OCI-LY1 (cell line): Measurements from ENCODE around the gene GNG12.
"Not testable (repeated sequence)": the region's sequence is repeated elsewhere in the genome, so short reads cannot be mapped to it uniquely, and the experiment has no call there.

Source experiments
- H2AFZ ChIP-seq: fragments of 200-600 bp; sonication (generic), shearing (Covaris generic); 2 replicates; pipeline ENCODE4 v1.6.0; 2014; ENCODE audit warnings: antibody characterized with exemption, mild to moderate bottlenecking, low read length
- H3F3A ChIP-seq: fragments of 200-600 bp; sonication (generic), shearing (Covaris generic); 2 replicates; pipeline ENCODE4 v1.6.0; 2014; ENCODE audit warnings: mild to moderate bottlenecking, antibody characterized with exemption, low read length, moderate library complexity; ENCODE audit not compliant: insufficient read depth
- H3K27ac ChIP-seq: fragments of 200-600 bp; sonication (generic); 2 replicates; pipeline ENCODE4 v1.5.1; 2014; ENCODE audit warnings: low read length, mixed run types, mild to moderate bottlenecking, low read depth; ENCODE audit not compliant: poor library complexity, severe bottlenecking
- H3K27me3 ChIP-seq: fragments of 200-600 bp; sonication (generic); 2 replicates; pipeline ENCODE4 v1.6.0; 2014; ENCODE audit warnings: antibody characterized with exemption, mild to moderate bottlenecking, low read length, moderate library complexity; ENCODE audit not compliant: insufficient read depth
- H3K36me3 ChIP-seq: fragments of 200-600 bp; sonication (generic); 2 replicates; pipeline ENCODE4 v1.6.1; 2014; ENCODE audit warnings: mild to moderate bottlenecking, antibody characterized with exemption, low read length, moderate library complexity, mixed read lengths; ENCODE audit not compliant: insufficient read depth
- H3K4me1 ChIP-seq: fragments of 200-600 bp; sonication (generic); 2 replicates; pipeline ENCODE4 v1.5.1; 2014; ENCODE audit warnings: mild to moderate bottlenecking, low read length, moderate library complexity; ENCODE audit not compliant: insufficient read depth, severe bottlenecking
- H3K4me2 ChIP-seq: fragments of 200-600 bp; sonication (generic), shearing (Covaris generic); 2 replicates; pipeline ENCODE4 v1.6.1; 2014; ENCODE audit warnings: low read length
- H3K4me3 ChIP-seq: fragments of 200-600 bp; sonication (generic); 2 replicates; pipeline ENCODE4 v1.5.1; 2014; ENCODE audit warnings: low read length, low read depth, mild to moderate bottlenecking, mixed read lengths; ENCODE audit not compliant: poor library complexity, severe bottlenecking
- H3K79me2 ChIP-seq: fragments of 200-600 bp; shearing (Covaris generic); 2 replicates; pipeline ENCODE4 v1.6.1; 2016; ENCODE audit warnings: mixed run types, low read length, mixed read lengths; ENCODE audit not compliant: insufficient read depth
- H3K9ac ChIP-seq: fragments of 200-600 bp; sonication (generic), shearing (Covaris generic); 2 replicates; pipeline ENCODE4 v1.6.1; 2014; ENCODE audit warnings: mild to moderate bottlenecking, low read length, mixed read lengths
- H3K9me2 ChIP-seq: fragments of 200-600 bp; sonication (generic), shearing (Covaris generic); 2 replicates; pipeline ENCODE4 v1.6.1; 2014; ENCODE audit warnings: low read depth, mild to moderate bottlenecking, low read length, mixed read lengths
- H3K9me3 ChIP-seq: fragments of 200-600 bp; shearing (Covaris generic); 2 replicates; pipeline ENCODE4 v1.6.1; 2014; ENCODE audit warnings: low read length, mixed read lengths
- H4K20me1 ChIP-seq: fragments of 200-600 bp; sonication (generic), shearing (Covaris generic); 2 replicates; pipeline ENCODE4 v1.6.0; 2016; ENCODE audit warnings: mild to moderate bottlenecking, low read length; ENCODE audit not compliant: insufficient read depth
- EZH2 ChIP-seq: fragments of 200-600 bp; sonication (generic), shearing (Covaris generic); IDR thresholded peaks from 2 replicates; pipeline ENCODE4 v1.8.0; 2017; ENCODE audit warnings: borderline replicate concordance, mixed run types, mild to moderate bottlenecking, antibody characterized with exemption, low read length, moderate library complexity, mixed read lengths
- TF ChIP-seq, protein P1 (sequence below): fragments of 200-600 bp; sonication (generic), shearing (Covaris generic); IDR thresholded peaks from 2 replicates; pipeline ENCODE4 v1.5.1; 2017; ENCODE audit warnings: mild to moderate bottlenecking, antibody characterized with exemption, low read length, moderate library complexity, mixed read lengths

The GNG12 gene

DNA sequence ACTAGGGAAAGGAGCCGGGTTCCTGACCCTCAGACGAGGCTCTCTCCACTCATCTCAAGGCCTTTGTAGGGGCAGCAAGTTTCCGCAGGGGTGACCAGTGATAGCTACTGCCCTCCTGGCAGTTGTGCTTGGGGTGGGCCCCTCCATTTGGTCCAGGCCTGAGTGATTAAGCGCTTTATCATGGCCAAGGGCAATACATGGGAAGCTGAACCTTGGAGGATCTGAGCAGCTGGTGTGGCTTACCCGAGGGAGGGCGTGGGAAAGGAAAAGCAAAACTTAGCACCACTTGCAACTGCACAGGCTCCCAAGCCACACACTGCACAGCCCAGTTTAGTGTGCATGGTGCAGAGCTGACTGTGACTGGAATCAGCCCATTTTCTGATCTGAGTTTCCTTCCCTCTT, 100.5 kb downstream of the GNG12 start:
- no peaks in the 10 kb centered on the region for H3K27me3 ChIP-seq
- no peak for TF ChIP-seq EZH2
- TF ChIP-seq, protein P1, sequence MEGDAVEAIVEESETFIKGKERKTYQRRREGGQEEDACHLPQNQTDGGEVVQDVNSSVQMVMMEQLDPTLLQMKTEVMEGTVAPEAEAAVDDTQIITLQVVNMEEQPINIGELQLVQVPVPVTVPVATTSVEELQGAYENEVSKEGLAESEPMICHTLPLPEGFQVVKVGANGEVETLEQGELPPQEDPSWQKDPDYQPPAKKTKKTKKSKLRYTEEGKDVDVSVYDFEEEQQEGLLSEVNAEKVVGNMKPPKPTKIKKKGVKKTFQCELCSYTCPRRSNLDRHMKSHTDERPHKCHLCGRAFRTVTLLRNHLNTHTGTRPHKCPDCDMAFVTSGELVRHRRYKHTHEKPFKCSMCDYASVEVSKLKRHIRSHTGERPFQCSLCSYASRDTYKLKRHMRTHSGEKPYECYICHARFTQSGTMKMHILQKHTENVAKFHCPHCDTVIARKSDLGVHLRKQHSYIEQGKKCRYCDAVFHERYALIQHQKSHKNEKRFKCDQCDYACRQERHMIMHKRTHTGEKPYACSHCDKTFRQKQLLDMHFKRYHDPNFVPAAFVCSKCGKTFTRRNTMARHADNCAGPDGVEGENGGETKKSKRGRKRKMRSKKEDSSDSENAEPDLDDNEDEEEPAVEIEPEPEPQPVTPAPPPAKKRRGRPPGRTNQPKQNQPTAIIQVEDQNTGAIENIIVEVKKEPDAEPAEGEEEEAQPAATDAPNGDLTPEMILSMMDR = no peak
- no peaks in the 10 kb centered on the region for H3K9me2 ChIP-seq
- peaks cover 86% of the 10 kb centered on the region for H3K4me1 ChIP-seq
- H3K79me2 ChIP-seq = no peaks in the 10 kb centered on the region
- H3F3A ChIP-seq = no peaks in the 10 kb centered on the region
- peak overlapping the region; percentile 8; the same call in 1 of the 2 replicates for H3K4me2 ChIP-seq
- H3K9ac ChIP-seq = peak overlapping the region; percentile 24; the same call in 1 of the 2 replicates
- H3K9me3 ChIP-seq = no peaks in the 10 kb centered on the region
- no peak overlapping the region for H3K4me3 ChIP-seq
- H4K20me1 ChIP-seq = no peaks in the 10 kb centered on the region
- no peaks in the 10 kb centered on the region for H3K36me3 ChIP-seq
- H2AFZ ChIP-seq = no peak overlapping the region
- H3K27ac ChIP-seq = peak overlapping the region; percentile 98

DNA sequence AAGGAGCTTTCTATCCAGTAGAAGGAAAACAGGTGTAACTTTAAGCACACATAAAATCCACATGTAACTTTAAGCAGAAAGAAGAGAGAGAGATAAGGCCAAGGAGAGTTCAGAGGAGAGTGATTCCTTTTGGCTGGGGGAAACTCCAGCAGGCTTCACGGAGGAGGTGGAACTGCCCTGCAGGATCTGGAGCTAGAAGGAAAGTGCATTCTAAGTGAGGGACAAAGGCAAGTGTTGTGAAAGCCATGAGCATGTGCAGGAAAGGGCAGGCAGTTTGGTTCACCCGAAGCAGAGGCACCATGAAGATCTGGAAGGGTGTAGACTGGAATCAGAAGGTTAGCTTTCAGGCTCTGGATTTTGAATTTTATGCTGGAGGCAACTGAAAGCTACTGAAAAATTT, 101.9 kb downstream of the GNG12 start:
- Histone ChIP-seq H3F3A (no peaks in the 10 kb centered on the region), H3K9me2 (no peaks in the 10 kb centered on the region), H4K20me1 (no peaks in the 10 kb centered on the region), H3K4me3 (no peak overlapping the region), H3K4me1 (peaks cover 78% of the 10 kb centered on the region), H3K79me2 (no peaks in the 10 kb centered on the region), H3K36me3 (no peaks in the 10 kb centered on the region), H3K9ac (no peak overlapping the region), H2AFZ (no peak overlapping the region), H3K27me3 (no peaks in the 10 kb centered on the region), H3K27ac (peak overlapping the region; percentile 98), H3K9me3 (no peaks in the 10 kb centered on the region), H3K4me2 (no peak overlapping the region)
- no peak for TF ChIP-seq EZH2
- TF ChIP-seq, protein P1 = no peak

DNA sequence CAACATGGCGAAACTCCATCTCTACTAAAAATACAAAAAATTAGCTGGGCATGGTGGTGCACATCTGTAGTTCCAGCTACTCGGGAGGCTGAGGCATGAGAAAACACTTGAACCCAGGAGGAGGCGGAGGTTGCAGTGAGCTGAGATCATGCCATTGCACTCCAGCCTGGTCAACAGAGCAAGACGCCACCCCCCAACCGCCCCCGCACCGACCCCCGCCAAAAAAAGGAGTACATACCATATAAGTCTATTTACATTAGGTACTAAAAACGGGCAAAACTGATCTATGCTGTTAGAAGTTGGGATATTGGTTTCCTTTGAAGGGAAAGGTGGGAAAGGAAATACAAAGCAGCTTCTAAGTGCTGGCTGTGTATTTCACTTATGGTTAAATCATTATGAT, 103.0 kb downstream of the GNG12 start:
- not testable (repeated sequence) for H3K9me3 ChIP-seq, H3K9ac ChIP-seq, H3K9me2 ChIP-seq, H3K79me2 ChIP-seq, H3K27ac ChIP-seq, H4K20me1 ChIP-seq, H3K36me3 ChIP-seq, H2AFZ ChIP-seq, H3K4me2 ChIP-seq, H3K27me3 ChIP-seq, H3F3A ChIP-seq, H3K4me3 ChIP-seq
- peaks cover 68% of the 10 kb centered on the region for H3K4me1 ChIP-seq

DNA sequence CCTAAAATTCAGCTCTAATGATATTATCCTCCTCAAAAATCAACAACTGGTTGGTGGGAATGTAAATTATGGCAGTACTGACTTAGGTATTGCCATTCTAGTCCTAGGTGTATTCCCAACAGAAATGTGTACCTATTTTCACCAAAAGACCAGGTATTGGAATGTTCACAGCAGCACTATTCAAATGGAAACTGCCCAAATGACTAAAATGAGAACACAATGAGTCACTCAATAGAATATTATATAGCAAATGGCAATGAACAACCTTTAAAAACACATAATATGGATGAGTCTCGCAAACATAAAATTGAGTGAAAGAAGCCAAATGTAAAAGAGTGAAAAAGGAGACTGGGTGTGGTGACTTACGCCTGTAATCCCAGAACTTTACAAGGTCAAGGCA, 103.4 kb downstream of the GNG12 start:
- Histone ChIP-seq H3K27me3 (no peaks in the 10 kb centered on the region), H3K9me3 (no peaks in the 10 kb centered on the region), H3K9me2 (no peaks in the 10 kb centered on the region), H3K4me1 (peaks cover 63% of the 10 kb centered on the region), H4K20me1 (no peaks in the 10 kb centered on the region), H2AFZ (no peak overlapping the region), H3K9ac (no peak overlapping the region), H3K27ac (peak overlapping the region; percentile 47), H3K79me2 (no peaks in the 10 kb centered on the region), H3K4me3 (no peak overlapping the region), H3K36me3 (no peaks in the 10 kb centered on the region), H3K4me2 (no peak overlapping the region), H3F3A (no peaks in the 10 kb centered on the region)
- TF ChIP-seq EZH2 = no peak
- TF ChIP-seq, protein P1 = no peak
